NK-92 (cell line): ENCODE measurements around the gene CEP72.

Experiments
- DNase-seq: peaks from one replicate; lab custom pipeline; 2025; ENCODE audit not compliant: unreplicated experiment; lab: John Stamatoyannopoulos, UW

CEP72 gene

DNA sequence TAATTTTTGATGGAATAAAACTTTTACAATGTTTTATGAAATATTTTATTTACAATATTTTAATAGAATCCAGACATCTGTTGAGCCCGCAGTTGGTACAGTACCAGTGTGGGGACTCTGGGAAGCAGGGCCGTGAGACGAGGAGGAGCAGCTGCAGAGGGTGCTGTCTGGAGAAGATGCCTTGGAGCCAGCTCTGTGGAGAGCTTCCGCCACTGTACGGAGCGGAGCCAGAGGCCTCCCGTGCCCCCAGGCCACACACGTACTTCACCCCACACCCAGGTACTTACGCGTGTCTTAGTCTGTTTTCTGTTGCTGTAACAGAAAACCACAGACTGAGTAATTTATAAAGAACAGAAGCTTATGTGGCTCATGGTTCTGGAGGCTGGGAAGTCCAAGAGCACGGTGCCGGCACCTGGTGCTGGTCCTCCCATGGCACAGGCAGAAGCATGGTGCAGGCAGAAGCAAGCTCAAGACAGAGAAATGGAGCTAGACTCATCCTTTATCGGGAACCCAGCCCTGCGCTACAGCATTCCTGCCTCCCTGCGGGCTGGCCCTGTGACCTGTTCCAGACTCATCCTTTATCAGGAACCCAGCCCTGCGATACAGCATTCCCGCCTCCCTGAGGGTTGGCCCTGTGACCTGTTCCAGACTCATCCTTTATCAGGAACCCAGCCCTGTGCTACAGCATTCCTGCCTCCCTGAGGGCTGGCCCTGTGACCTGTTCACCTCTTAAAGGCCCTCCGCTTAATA lies 23.3 kb downstream of the CEP72 start:
- no peak for DNase-seq

DNA sequence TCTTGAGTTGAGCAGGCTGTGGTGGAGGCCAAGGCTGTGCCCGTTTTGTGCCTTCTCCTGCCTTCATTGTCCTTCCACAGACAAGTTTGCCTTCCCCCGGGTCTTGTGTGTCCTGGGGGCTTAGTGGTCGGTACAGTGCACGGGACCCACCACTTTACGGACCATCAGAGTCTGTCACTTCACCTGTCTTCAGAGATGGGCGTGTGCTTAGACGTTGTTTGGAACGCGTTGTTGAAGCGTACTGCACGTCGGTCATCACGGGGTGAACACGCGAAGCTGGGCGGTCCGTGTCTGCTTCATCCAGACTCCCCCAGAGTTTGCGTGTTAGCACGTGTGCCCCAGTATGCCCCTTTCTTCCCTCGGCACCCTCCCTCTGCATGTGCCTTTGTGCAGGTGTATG lies 24.8 kb downstream of the CEP72 start:
- no peak for DNase-seq

DNA sequence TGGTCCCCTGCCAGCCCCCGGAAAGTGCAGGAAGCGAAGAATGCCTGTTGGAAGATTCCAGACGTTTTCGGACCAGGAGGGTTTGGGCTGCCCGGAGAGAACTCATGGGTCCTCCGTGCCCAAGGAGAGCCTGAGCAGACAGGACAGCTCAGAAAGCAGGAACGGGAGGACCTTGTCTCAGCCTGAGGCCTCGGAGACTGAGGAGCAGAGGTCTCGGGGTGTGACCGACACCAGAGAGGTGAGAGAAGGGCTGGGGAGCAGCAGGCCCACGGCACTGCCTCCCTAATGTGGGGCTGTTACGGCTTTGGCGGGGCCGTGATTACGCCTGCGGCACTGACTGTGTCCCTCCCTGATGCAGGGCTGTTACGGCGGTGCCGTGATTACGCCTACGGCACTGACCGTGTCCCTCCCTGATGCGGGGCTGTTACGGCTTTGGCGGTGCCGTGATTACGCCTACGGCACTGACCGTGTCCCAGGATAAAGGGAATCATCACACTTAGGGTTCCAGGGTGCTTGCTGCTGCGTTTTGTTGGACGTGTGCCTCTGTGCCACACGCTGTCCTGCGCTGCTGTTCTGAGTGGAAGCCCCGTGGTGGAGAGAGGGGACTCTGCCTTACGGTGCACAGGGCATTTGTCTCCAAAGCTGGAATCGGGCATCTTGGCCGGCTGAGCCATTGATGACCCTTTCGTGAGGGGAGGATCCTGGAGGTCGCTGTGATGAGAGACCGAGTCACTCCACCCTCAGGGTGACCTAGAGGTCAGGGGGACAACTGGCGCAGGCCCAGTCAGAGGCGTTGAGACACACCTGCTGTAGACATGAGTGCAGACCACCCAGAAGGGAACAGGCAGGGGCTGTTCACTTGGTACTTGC lies 25.7 kb downstream of the CEP72 start:
- DNase-seq: no peak

DNA sequence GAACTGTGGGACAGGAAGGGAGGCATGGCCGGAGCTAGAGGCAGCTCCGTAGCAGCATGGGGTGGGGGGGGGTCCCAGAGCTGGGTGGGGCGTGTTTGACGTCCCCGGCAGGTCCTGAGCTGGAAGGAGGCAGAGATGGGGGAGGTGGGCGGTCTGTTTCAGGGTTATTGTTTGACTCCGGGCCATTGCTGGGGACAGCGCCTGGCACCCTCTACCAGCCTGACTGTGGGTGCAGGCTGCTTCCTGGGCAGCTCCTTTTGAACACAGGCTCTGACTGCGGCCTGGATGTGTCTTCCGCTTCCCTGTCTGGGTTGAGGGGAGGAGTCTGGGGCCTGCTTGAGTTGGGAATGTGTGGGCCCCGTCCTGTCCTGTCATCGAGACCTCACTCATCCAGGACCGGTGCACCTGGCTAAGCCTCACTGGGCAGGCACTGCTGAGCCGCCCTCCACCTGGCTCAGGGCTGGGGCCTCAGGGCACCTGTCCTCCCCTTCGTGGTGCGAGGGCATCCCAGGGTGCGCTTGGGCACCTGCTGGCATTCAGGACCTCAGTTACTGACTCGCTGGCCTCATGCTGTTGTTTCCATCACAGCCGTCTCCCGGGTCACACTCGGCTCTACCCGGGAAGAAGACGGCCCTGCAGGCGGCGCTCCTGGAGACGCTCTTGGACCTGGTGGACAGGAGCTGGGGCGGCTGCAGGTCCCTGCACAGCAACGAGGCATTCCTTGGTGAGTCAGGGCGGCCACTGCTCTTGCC lies 26.5 kb downstream of the CEP72 start:
- no peak for DNase-seq

DNA sequence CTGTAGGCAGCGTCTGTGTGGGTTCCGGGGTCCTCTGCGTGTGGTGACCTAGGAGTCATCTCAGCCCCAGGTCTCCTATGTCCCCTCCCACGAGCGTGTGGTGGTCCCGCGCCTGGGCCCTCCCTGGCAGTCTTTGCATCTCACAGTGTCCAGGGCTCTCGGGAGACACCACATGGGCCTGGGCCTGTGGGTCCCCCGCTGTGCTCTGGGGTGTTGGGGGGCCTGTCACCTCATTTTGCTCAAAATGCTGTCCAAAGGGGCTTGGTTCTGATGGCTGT lies 27.1 kb downstream of the CEP72 start:
- DNase-seq: no peak

DNA sequence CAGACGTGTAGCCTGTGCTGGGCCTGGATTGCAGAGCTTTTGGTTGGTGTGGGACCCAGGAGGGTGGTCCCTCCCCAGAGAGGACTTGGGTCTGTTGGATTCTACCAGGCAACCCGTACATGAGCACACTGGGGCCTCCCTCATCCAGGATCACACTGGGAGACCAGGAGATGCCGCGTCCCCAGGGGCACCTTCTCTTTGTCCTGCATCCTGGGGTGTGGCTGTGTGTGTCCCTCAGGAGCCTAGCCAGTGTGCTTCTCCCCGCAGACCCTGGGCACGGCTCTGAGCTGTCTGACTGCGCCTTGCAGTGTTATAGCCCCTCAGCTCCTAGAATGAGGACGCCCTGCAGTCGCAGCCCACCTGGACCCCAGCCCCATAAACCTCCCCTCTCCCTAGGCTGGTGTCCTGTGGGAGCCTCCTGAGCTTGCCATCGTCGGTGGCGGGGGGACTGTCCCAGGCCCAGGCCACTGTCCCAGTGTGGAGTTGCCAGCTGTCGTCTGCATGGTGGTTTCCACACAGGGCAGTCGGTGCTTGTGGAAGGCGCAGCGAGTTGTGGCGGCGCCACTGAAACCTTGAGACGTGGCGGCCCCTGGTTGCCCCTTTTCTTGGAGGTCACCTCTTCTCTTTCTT lies 27.6 kb downstream of the CEP72 start:
- DNase-seq: no peak

DNA sequence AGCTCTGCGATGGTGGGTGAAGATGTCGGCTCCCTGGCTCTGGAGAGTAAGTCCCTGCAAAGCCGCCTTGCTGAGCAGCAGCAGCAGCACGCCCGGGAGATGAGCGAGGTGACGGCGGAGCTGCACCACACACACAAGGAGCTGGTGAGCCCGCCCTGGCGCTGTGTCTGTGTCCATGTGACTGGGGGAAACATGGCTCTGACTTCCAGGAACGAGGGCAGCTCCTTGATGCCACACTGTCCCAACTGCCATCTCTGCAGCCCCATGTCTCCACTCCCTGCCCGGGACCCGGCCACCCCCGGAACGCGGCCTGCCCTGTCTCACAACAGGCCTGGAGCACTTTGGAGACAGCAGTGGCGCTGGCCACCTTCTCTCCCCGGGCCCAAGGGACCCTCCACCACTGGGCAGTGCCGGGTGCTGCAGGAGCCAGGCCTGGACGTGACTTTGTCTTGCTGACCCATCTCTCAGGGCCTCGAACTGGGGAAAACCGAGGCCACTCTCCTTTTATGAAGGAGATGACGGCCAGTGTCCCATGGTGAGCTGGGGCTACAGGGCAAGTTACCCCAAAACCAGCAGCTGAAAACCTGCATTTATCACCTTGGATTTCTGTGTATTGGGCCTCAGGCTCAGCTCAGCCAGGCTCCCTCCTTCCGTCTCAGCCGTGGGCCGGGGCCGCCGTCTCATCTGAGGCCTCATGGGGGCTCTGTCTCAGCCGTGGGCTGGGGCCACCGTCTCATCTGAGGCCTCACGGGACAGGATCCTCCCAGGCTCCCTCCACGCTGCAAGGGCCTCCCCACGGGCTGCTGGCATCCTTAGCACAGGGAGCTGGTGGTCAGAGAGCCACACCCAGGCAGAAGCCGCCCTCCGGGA lies 28.6 kb downstream of the CEP72 start:
- DNase-seq: no peak

DNA sequence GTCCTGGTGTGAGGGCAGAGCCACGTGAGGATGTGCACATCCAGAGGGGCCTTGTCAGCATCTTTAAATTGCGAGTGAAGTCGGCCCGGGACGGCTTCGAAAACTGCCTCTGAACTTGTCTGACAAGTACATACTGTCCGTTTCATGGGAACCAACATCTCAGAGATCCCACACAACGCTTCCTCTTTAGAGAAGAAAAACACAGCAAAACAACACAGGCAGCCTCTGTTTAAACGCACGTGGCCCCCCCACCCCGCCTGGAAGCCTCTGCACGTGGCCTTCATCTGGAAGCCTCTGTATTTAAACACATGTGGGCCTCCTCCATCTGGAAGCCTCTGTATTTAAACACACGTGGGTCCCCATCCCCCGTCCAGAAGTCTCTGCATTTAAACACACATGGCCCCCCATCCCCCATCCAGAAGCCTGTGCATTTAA lies 29.2 kb downstream of the CEP72 start:
- no peak for DNase-seq

DNA sequence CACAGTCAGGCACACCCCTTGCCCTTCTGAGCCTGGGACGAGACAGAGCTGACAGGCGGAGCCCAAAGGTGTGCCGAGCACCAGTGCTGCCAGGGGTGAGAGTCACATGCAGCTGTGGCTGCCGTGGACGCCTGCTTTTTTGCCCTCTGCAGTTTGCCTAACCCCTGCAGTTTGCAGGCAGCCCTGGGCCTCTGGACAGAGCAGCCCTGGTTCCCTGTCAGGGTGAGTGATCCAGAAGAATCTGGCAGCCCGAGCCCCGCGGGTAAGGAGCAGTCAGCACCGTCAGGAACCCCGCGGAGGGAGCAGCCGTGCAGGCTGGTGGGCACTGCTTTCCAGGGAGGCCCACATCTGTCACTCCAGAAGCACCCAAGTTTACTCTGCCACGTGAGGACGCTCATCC lies 30.3 kb downstream of the CEP72 start:
- DNase-seq: no peak

DNA sequence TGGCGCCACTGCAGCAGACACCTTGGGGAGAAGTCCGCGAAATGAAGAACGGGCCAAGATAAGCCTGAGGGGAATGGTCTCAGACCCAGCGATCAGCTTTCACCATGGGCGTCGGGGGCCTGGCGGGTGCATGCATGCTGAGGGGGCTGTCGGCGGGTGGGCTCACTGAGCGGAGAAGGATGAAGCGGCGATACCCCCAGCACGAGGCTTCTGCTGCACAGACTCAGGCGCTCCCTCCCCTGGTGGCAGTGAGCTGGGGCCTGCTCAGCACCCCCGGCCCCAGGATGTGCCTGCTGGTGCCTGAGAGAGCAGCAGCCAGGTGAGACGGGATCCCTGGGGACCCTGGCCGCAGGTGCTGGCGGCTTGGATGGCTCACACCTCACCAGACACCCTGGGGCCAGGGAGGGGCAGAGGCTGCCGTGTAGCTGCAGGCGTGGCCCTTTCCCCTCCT lies 31.2 kb downstream of the CEP72 start:
- DNase-seq: no peak

DNA sequence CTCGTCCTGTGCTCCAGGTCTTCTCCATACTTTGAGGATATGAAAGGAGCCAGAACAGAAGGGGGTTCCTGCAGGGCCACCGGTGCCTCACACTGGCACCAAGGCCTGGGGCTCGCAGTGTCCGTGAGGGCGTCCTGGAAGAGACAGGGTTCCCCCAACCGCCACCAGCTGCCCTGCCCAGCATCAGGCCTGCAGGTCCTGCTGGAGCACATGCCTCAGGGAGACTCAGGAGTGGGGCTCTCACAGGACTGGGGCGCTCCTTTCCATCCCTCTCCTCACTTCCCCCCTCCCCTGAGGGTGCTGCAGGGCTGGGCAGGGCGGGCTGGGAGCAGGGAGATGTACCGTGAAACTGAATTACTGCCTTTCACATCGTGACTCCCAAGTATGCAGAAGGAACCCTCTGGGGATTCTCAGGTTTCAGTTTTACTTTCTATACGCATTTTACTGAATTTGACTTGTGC lies 31.7 kb downstream of the CEP72 start:
- no peak for DNase-seq

DNA sequence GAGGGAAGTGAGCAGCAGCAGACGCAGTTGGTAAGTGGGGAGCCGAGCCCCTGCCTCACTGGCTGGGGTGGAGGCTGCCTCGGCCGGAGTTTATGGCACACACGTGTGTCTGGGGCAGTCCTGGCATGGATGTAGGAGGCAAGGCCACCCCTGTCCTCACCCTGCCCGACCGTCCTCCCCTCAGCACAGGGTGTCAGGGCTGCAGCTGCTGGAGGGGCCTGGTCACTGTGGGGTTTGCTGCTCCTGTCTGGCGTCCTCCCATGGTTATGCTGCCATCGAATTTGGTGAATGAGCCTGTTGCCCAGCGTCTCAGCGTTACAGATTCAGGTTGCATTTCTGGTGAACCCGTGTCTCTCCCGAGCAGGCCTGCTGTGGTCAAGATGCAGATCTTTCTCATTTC lies 32.4 kb downstream of the CEP72 start:
- DNase-seq: no peak

DNA sequence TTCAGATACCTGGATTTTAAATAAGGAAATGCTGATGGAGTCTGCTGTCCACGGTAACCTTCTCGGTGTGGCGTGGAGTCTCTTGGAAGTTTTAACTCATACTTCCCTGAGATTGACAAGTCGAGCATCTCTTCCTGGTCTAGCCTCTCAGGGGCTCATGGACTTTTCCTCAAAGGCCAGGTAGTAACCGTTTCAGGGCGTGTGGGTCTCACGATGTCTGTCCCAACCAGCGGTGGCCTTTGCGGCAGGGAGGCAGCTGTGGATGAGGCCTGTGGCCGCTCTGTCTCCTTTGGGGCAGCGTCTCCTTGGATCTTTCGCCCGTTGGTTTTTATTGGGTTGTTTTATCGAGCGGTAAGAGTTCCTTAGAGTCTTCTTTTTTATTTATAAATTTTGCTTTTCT lies 32.8 kb downstream of the CEP72 start:
- no peak for DNase-seq

DNA sequence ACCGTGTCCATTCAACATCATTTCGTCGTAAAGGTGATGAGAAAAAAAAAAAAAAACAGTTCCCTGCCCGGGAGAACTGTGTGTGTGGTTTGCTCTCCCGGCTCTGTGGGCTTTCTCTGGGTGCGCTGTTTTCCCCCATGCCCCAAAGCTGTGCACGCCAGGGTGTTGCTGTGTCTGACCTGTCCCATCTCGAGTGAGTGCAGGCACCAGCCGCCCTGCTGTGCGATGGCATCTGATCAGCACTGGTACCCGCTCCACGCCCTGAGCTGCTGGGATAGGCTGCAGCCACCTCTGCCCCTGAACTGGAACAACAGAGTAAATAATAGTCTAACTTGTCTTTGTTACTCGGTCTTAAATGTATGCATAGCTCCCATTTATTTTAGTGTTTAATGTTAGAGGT lies 33.3 kb downstream of the CEP72 start:
- DNase-seq: no peak

DNA sequence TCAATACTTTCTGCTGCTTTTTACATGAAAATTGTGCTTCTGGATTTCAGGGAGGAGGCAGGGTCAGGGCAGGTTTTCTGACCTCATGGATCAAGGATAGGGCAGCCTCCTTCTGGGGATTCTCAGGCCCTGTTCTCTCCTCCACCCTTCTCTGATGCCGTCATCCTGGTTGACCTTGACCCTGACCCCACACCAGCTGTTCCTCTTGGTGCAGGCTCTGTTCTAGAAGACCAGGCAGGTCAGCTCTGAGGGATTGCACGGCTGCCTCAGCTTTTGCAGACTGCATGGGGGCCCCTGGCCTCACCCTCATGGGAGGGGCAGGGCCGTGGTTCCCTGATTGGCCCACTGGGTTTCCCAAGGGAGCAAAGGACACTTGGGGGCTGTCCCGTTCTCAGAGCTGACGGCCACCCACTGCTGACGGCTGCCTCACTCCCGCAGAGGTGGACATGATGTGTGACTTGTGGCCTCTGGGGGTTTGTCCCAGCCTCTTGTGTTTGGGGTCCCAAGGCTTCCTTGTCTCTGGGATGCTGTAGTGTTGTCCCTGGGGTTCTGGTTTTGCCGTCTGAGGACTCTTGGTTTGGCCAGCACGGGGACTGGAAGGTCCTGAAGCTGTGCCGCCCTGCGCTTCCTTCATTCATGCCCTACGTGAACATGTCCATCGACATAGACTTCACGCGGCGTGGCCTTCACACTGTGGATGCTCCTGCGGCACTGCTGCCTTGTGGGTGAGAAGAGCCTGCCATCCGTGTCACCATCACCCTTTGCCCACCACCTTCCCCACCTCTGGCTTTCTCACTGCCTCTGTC lies 34.5 kb downstream of the CEP72 start:
- no peak for DNase-seq

DNA sequence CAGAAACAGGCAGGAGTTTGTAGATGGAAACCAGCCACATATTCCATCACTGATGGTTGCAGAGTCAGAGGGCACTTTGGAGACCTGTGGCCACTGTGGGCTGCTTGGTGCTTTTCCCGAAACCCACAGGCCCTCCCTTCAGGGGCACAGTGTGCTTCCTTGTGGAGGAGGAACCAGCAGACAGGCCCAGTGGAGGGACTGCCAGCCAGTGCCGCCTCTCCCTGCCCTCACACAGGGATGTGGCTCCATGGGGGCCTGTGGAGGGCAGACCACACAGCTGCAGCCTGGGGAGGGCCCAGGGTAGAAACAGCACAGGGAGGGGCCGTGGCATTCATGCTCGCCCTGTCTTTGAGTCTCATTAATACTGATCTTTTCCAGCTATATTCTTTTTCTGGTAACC lies 35.2 kb downstream of the CEP72 start:
- no peak for DNase-seq

DNA sequence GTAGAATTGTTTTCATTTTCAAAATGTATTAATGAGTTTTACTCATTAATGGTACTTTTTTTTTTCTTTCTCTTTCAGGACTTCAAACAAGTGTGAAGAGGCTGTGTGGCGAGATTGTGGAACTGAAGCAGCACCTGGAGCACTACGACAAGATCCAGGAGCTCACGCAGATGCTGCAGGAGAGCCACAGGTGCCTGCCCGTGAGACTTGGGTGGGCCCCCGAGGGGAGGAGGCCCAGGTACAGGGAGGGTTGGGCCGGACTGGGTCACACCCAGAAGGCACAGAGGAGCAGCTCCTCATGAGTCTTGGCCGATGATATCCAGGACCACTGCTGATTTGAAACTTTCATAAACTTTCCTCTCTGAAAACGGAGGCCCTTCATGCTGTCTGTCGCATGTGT lies 35.6 kb downstream of the CEP72 start:
- no peak for DNase-seq

DNA sequence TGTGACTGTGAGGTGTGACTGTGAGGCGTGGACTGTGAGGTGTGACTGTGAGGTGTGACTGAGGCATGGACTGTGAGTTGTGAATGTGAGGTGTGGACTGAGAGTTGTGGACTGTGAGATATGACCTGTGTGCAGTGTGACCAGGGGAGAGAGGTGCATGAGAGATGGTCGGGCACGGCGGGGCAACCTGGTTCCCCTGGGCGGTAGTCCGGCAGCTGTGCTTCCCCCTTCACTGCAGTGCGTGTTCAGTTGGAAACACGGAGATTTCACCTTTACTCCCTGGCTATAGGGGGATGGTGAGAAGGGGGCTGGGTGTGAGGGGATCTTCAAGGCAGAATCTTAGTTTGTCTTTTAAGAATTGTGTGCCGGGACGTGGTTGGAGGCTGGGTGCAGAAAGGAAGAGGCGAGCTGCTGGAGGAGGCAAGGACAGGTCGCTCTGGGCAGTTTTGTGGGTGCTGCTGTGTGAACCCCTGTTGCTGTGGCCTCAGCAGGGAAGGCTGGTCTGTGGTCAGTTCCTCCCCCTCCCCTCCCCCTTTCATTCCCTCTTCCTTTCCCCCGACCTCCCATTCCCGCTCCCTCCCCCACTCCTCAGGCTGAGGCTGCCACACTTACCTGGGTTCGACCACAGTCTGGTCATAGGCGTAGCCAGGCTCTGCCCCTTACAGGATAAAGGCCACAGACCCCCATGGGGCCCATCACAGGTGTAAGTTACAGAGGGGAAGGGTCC lies 39.3 kb downstream of the CEP72 start:
- DNase-seq: no peak

DNA sequence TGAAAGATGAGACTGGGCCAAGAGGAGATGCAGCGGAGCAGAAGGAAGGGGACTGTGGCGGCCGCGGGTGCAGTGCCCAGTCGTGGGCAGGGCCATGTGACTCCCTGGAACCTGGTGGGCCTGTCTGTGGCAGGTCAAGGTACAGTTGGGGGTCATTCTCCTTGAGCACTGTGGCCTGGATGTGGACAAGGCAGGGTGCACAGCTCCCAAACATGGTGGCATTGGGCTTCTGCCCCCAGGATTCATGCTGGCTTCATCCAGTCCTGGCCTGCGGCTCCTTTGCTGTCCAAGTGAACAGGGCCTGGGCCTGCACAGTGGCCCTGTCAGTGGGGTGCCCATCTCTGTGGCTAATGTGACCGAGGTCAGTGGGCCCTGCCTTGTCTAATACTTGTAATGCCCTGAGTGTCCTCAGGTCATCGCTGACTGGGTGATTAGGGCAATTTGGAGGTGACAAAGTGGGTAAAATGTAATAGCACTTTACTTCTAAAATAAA lies 39.9 kb downstream of the CEP72 start:
- no peak for DNase-seq
